K562 (cell line): Measurements from ENCODE around the gene MRPS33.

ENCODE experiments used
- BRCA1 ChIP-seq, 2 experiments: fragments of 450-650 bp in 1 of 2; sonication (generic) in 1 of 2; formaldehyde crosslinking in 1 of 2; IDR thresholded peaks; 2 replicates each; pipeline versions ENCODE4 v1.5.0 to v1.6.1; 2017 to 2020; ENCODE audit warnings: mild to moderate bottlenecking in 1 of 2, missing genetic modification reagents in 1 of 2
- CBX5 ChIP-seq: IDR thresholded peaks from 2 replicates; pipeline ENCODE4 v1.6.1; 2014; ENCODE audit warnings: low read depth, borderline replicate concordance
- CTCF ChIP-seq, 3 experiments: IDR thresholded peaks in 2 of 3; conservative IDR thresholded peaks in 1 of 3; 2 replicates each; pipeline ENCODE4 v1.5.1; 2011 to 2012; ENCODE audit warnings: low read length in 3 of 3, mild to moderate bottlenecking in 3 of 3, control low read depth in 2 of 3, improper control_type of control experiment in 1 of 3, inconsistent platforms in 1 of 3, low read depth in 1 of 3, mixed read lengths in 1 of 3, moderate library complexity in 1 of 3; ENCODE audit not compliant: insufficient read depth in 2 of 3
- FIP1L1 ChIP-seq: fragments of 200-400 bp; formaldehyde crosslinking; IDR thresholded peaks from 2 replicates; pipeline ENCODE4 v1.6.1; 2018; ENCODE audit warnings: mild to moderate bottlenecking, low read depth, low read length; ENCODE audit not compliant: poor library complexity, severe bottlenecking
- FOXO4 ChIP-seq: fragments of 450-650 bp; formaldehyde crosslinking; IDR thresholded peaks from 2 replicates; pipeline ENCODE4 v1.4.0; 2020; ENCODE audit warnings: mild to moderate bottlenecking, moderate library complexity
- MAFK ChIP-seq: IDR thresholded peaks from 2 replicates; pipeline ENCODE4 v1.6.1; 2011; ENCODE audit warnings: low read length, improper control_type of control experiment
- MAZ ChIP-seq, 2 experiments: fragments of 450-650 bp in 1 of 2; sonication (generic) in 1 of 2; formaldehyde crosslinking; IDR thresholded peaks in 1 of 2; conservative IDR thresholded peaks in 1 of 2; 2 replicates each; pipeline versions ENCODE4 v1.4.0 to v1.5.0; 2020; ENCODE audit warnings: mild to moderate bottlenecking in 1 of 2, missing genetic modification reagents in 1 of 2
- RAD51 ChIP-seq: fragments of 450-650 bp; IDR thresholded peaks from 2 replicates; pipeline ENCODE4 v1.7.1; 2016; ENCODE audit warnings: low read depth, mild to moderate bottlenecking, borderline replicate concordance
- RCOR1 ChIP-seq, 2 experiments: IDR thresholded peaks; 2 replicates each; pipeline ENCODE4 v1.6.1; 2012; ENCODE audit warnings: low read depth in 2 of 2, low read length in 2 of 2, borderline replicate concordance in 1 of 2, improper control_type of control experiment in 1 of 2
- SNIP1 ChIP-seq: fragments of 450-650 bp; IDR thresholded peaks from 2 replicates; pipeline ENCODE4 v1.7.1; 2017; ENCODE audit warnings: low read depth, mild to moderate bottlenecking

GRCh38 chr7:140972344-140972743 is 42.4 kb downstream of the MRPS33 start:
- TF ChIP-seq FIP1L1: no peak
- no peak for TF ChIP-seq RAD51
- TF ChIP-seq CTCF (IDR thresholded peaks at IDR 0.05 in 2 of 3, conservative IDR thresholded peaks at IDR 0.05 in 1 of 3; ENCODE audit: insufficient read depth in 2 of 3, low read depth in 1 of 3, low read length in 3 of 3): no peak
- no peak for TF ChIP-seq CBX5
- TF ChIP-seq FOXO4 (CRISPR knock-in tag): no peak
- TF ChIP-seq BRCA1 (IDR thresholded peaks at IDR 0.05): no peak
- no peak for TF ChIP-seq BRCA1 (CRISPR knock-in tag; IDR thresholded peaks at IDR 0.05)
- no peak for TF ChIP-seq RCOR1 (IDR thresholded peaks at IDR 0.05; ENCODE audit: borderline replicate concordance in 1 of 2, low read depth in 2 of 2, low read length in 2 of 2)
- no peak for TF ChIP-seq MAZ (CRISPR knock-in tag; conservative IDR thresholded peaks at IDR 0.05 in 1 of 2, IDR thresholded peaks at IDR 0.05 in 1 of 2)
- TF ChIP-seq MAFK: no peak
- TF ChIP-seq SNIP1: no peak
